ENCODE measurements around the gene CLP1. TPM values are rescaled to one million over a fixed set of nuclear protein-coding genes. Genes with fewer than 3 reads are reported as not detected.

The CLP1 gene
- total RNA-seq, 6 donors from 2014 or later = 10.5 to 16.9 (median 13.4) TPM

DNA sequence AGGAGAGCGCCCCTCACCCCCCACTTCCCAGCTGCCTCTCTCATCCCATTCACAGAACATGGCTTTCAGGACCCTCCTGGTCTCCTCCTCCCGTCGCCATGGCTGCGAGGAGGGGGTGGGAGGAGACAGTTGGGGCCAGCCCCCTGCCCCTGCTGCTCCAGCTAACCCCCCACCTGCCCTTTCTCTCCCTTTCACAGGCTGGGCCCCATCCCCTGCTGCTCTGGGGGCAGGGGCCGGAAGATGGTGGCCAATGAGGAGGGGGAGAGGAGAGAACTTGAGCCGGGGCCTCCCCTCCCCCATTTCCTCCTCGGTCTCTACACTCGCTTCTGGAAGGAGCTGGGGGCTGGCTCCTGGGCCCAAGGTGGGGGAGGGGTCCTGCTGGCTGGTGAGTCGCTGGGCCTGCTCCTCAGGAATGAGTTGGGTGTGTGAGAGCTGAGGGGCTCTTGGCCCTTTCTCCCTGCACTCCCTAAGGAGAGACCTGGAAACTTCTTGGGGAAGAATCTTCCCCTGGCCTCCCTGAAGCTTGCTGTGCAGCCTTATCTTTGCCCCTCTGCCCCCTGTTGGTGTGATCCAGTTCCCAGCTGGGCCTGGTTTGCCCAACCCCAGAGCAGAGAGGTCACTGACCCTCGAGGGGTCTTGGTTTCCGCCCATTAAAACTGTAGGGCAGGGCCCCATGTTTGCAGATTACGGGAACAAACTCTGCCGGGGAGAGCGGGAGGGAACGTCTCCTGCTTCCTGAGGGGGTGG is 18.1 kb upstream of the CLP1 start:
- Histone ChIP-seq H3K4me1 (peaks cover 33 to 39% (median 36%) of the 10 kb centered on the region in 4 donors), H3K27ac (peak overlapping the region; percentile 21 to 90 (median 84)), H3K4me3 (peak overlapping the region; percentile 56 to 86 (median 82)), H3K36me3 (no peaks in the 10 kb centered on the region), H3K9me3 (no peaks in the 10 kb centered on the region), H3K27me3 (no peaks in the 10 kb centered on the region)
- ATAC-seq (ENCODE audit: low FRiP score in 2 of 2) (no peak), DNase-seq (peak in 1 of 2 donors; percentile 50)
- 11 to 17% methylated on average over 5 to 15 of the region's 15 CpGs for WGBS, 2 donors
- TF ChIP-seq POLR2AphosphoS5 (IDR thresholded peaks at IDR 0.05) (no peak), POLR2A (IDR thresholded peaks at IDR 0.05) (no peak), EP300 (IDR thresholded peaks at IDR 0.05) (no peak)
- TF ChIP-seq, protein P1, sequence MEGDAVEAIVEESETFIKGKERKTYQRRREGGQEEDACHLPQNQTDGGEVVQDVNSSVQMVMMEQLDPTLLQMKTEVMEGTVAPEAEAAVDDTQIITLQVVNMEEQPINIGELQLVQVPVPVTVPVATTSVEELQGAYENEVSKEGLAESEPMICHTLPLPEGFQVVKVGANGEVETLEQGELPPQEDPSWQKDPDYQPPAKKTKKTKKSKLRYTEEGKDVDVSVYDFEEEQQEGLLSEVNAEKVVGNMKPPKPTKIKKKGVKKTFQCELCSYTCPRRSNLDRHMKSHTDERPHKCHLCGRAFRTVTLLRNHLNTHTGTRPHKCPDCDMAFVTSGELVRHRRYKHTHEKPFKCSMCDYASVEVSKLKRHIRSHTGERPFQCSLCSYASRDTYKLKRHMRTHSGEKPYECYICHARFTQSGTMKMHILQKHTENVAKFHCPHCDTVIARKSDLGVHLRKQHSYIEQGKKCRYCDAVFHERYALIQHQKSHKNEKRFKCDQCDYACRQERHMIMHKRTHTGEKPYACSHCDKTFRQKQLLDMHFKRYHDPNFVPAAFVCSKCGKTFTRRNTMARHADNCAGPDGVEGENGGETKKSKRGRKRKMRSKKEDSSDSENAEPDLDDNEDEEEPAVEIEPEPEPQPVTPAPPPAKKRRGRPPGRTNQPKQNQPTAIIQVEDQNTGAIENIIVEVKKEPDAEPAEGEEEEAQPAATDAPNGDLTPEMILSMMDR (IDR thresholded peaks at IDR 0.05) = no peak

DNA sequence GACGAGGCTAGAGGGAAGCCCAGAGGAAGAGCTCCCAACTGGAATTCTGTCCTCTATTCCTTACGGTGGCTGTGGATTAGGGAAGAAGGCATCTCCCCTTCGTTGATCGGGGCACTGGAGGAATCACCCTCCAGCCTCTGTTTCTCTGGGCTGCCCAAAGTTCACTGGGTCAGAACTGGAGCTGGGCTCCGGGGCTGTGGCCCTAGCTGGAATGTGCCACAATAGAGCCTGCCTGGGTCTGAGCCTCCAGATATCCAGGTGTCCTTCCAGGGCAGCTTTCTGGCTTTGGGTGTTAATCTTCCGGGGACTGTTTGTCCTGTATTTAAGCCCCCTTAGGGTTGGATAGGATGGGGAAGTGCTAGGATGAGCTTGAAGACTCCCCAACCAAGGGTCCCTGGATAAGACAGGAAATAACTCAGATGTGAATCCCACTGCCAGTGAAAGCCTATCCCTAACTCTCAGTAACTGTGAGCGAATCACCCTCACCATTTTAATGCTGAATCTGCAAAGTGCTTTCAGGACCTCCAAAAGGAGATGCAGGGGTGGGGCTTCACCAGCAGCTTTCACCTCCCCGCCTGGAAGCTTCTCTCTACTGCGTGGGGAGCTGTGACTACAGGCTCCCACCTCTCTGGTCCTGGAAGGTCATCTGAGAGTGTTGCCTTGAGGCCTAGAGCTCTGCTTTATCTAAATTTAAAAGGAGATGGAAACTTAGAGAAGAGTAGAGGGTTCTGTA is 17.3 kb upstream of the CLP1 start:
- TF ChIP-seq, protein P1 (IDR thresholded peaks at IDR 0.05) = no peak
- TF ChIP-seq POLR2A (IDR thresholded peaks at IDR 0.05) (no peak), POLR2AphosphoS5 (IDR thresholded peaks at IDR 0.05) (no peak), EP300 (IDR thresholded peaks at IDR 0.05) (no peak)

DNA sequence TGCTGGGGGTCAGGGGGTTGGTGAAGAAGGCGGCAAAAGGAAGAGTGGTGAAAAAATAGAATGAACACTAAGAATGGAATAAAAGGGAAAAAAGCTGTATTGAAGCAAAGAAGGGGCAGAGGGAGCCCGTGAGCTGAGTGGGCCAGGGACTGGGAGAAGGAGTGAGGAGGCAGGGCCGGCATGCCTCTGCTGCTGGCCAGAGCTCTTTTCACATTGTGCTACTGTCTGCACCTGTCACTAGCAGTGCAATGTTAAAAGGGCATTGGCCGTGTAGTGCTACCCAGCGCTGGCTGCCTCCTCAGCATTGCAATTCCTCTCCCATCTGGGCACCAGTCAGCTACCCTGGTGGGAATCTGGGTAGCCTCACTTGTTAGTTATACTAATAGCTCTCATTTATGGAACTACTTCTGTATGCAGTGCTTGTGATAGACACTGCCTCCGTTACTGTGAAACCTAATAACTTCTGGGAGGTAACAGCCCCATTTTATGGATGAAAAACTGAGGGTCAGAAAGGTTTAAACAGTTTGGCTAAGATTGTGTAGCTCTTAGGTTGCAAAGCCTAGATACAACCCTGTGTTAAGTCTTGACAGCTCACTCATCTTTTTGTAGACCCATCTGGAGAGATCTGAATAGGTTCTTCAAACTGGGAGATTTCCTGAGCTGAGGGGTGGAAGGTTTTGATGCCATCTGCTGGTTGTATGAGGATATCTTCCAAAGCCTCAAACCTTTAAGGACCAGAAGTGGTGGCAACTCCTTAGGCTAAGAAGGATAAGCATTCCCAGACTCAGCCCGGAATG is 16.4 kb upstream of the CLP1 start:
- no peaks in the 10 kb centered on the region for H3K36me3 ChIP-seq
- H3K4me3 ChIP-seq = no peak overlapping the region
- 51 to 74% methylated on average over 6 to 7 of the region's 7 CpGs for WGBS, 2 donors
- DNase-seq (no peak), ATAC-seq (ENCODE audit: low FRiP score in 2 of 2) (peak in 1 of 2 donors; percentile 31)
- H3K27me3 ChIP-seq = no peaks in the 10 kb centered on the region
- H3K9me3 ChIP-seq = no peaks in the 10 kb centered on the region
- peaks cover 50 to 56% (median 53%) of the 10 kb centered on the region in 4 donors for H3K4me1 ChIP-seq
- TF ChIP-seq, protein P1 (IDR thresholded peaks at IDR 0.05) = peak; percentile 18 to 60 (median 44)
- TF ChIP-seq POLR2AphosphoS5 (IDR thresholded peaks at IDR 0.05) (no peak), POLR2A (IDR thresholded peaks at IDR 0.05) (no peak)
- H3K27ac ChIP-seq = peak overlapping the region in 1 of 4 donors; percentile 90

More for the DNA sequence above, 17.3 kb upstream of the CLP1 start:
- no peaks in the 10 kb centered on the region for H3K36me3 ChIP-seq
- ATAC-seq (ENCODE audit: low FRiP score in 2 of 2) (no peak), DNase-seq (no peak)
- H3K9me3 ChIP-seq = no peaks in the 10 kb centered on the region
- H3K27me3 ChIP-seq = no peaks in the 10 kb centered on the region
- peak overlapping the region in 3 of 4 donors; percentile 56 to 86 (median 85) for H3K4me3 ChIP-seq
- H3K27ac ChIP-seq = peak overlapping the region; percentile 20 to 90 (median 84)
- 46 to 54% methylated on average over 7 to 9 of the region's 9 CpGs for WGBS, 2 donors
- H3K4me1 ChIP-seq = peaks cover 40 to 46% (median 43%) of the 10 kb centered on the region in 4 donors

DNA sequence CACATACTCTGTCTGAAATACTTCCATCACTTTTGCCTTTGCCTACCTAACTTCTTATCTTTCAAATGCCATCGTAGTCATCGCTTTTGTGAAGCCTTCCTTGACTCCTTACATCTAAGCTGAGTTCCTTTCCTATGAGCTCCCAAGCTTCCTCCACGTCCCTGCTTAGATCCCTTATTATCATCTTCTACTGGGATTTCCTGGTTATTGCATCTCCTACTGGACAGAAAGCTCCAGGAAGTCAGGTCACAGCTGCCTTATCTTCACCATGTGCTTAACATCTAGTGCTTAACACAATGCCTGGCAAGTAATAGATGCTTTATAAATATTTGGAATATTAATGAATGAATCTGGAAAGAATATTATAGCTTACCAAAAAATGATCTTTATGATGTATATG is 13.8 kb upstream of the CLP1 start:
- TF ChIP-seq POLR2A (IDR thresholded peaks at IDR 0.05) (no peak), EP300 (IDR thresholded peaks at IDR 0.05) (no peak), POLR2AphosphoS5 (IDR thresholded peaks at IDR 0.05) (no peak)
- TF ChIP-seq, protein P1 (IDR thresholded peaks at IDR 0.05) = no peak
- H3K4me3 ChIP-seq = no peak overlapping the region
- peaks cover 66 to 69% (median 69%) of the 10 kb centered on the region in 4 donors for H3K4me1 ChIP-seq
- DNase-seq (no peak), ATAC-seq (ENCODE audit: low FRiP score in 2 of 2) (no peak)
- H3K9me3 ChIP-seq = no peaks in the 10 kb centered on the region
- 59 to 68% methylated on average over 3 of the region's 3 CpGs for WGBS, 2 donors
- peak overlapping the region in 2 of 4 donors; percentile 62 to 64 for H3K27ac ChIP-seq
- H3K36me3 ChIP-seq = no peaks in the 10 kb centered on the region
- H3K27me3 ChIP-seq = peaks cover 0 to 19% (median 9%) of the 10 kb centered on the region in 4 donors

All from upper lobe of left lung (tissue), 6 donors.